NCI-H2107 treated with DMSO at 0.1 percent for 48 hours (cell line): ENCODE measurements around the gene NUP210.

Source experiments
- DNase-seq: peaks from one replicate; lab custom pipeline; 2025; ENCODE audit not compliant: unreplicated experiment; lab: John Stamatoyannopoulos, UW

NUP210 gene

DNA sequence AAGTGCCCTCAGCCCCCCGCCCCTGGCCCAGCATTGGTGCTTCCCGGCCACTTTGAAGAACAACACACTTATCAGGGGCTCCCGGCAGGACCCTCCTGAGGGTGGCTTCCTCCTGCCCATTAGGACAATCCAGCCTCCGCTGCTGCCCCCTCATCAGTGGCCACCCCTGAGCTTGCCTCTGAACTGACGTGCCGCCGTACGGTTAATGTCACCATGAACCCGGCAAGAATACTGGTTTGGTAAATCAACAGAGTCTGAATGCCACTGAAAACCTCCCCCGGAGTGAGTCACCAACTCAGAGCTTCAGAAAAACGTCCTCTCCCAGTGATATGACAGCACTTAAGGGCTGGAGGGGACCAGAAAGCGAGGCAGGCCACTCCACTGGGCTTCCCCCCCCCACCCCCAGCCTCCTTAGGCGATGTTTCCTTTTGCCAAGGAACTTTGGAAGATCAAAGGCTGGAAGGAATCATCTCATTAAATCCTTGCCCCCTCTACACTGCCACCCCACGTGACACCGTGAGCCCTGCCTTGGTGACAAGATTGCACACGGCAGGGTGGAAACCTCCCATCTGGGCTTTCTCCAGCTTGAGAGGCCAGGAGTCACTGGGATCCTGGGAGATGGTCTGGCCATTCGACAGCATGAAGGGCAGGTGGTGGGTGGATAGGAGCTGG is 142.1 kb downstream of the NUP210 start:
- no peak for DNase-seq

DNA sequence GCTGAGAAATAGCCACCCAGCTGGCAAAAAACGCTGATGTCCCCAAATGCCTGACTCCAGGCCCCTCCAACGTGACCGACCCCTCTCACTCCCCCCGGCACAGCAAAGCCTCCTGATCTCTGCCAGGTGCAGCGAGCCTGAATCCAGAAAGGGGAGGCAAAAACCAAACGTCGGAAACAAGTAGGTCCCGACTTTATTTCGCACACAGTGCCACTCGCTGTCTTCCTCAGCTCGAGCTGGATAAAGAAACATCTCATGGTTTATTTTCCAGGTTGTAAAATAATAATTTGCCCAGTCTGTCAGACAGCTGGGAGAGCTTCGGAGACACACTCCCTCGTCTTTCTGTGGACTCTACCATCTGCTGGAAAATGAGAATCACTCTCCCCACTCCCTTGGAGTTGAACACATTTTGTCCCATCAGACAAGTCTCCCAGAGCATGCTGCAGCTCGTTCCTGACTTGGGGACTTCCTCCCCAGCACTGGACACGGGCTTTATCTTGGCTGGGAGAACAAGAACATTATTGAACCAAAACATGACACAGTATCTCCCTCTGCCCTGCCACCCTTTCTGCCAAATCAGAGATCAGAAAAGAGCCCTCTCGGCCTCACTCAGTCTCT is 142.8 kb downstream of the NUP210 start:
- no peak for DNase-seq

DNA sequence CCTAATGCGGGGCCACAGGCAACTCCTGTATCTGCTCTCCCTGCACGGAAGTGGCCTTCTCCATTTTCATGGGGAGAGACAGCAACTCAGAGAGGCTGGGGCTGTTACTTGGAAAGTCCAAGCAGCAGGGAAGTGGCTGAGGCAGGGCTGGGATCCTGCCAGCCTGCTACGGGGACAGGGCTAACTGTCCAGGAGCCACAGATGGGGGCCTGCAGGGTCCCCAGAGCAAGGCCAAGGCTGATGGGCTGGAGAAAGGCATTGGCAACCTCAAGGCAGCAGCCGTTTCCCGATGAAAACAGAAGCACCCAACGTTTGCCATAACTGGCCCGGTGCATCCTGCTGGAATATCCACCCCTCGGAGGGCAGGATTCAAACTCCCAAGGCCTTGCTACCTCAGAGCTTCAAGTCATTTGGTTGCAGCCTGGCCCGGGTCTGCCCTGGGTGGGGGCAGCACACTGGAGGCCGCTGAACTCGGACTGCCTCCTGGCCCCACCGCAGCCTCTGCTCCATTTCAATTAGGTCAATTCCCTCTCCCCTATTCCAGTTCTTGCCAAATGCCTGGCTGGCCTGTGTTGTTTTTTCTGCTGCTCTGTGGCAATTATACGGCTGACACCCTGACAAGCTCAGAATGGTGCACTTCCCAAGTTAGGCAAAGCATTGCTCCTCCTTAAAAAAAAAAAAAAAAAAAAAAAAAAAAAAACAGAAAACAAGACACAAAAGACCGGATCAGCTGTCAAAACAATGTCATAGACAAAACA is 143.5 kb downstream of the NUP210 start:
- no peak for DNase-seq

GRCh38 chr3:13275376-13276005 is 144.6 kb downstream of the NUP210 start:
- no peak for DNase-seq

- no peak for DNase-seq
Measured at GRCh38 chr3:13274551-13275332, 145.4 kb downstream of the NUP210 start.

DNA sequence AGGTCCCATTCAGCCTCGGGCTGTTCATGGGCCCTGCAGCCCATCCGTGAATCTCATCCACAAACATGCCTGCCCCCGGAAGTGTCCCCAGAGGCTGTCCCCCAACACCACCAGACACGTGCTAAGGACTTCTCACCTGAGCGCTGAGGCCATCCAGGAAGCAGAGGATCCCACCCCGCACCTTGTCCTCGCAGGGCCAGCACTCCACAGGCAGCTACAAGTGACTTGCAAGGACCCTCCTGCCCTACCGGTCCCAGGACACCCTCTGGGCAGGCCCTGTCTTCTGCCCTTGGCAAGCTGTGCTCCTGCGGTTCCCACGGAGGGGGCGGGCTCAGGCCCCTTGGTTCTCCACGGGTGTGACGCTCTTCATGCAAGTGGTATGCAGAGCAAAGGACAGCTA is 146.0 kb downstream of the NUP210 start:
- DNase-seq, result no peak

- no peak for DNase-seq
Measured at GRCh38 chr3:13273604-13274105, 146.5 kb downstream of the NUP210 start.

- DNase-seq, result no peak
Measured at GRCh38 chr3:13272831-13273603, 147.1 kb downstream of the NUP210 start.

DNA sequence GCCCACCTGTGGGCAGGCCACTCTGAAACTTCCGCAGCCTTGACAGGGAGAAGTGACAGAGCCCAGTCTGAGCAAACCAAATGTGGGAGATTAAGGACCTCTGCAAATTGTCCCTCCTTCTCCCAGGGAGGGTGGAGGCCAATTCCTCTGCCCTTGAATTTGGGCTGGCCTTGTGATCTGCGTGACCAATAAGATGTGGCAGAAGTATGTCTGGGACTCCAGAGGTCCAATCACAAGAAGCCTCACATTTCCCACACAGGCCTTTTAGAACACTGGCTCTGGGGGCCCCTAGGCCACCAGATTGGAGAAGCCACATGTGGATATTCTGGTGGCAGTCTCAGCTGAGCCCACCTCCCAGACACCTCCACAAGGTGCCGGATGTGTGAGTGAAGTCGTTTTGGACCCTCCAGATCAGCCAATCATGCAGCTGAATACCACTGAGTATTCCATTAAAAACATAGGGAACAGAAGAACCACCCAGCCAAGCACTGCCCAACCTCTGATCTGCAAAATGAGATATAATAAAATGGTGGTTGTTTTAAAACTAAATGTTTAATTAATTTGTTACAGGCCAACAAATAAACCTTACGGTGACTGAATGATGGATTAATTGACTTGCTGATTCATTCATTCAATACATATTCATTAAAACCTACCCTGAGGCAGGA is 150.3 kb downstream of the NUP210 start:
- no peak for DNase-seq

- no peak for DNase-seq
Measured at GRCh38 chr3:13268961-13269441, 151.1 kb downstream of the NUP210 start.

- no peak for DNase-seq
Measured at GRCh38 chr3:13268120-13268519, 152.0 kb downstream of the NUP210 start.

- no peak for DNase-seq
Measured at GRCh38 chr3:13266651-13267362, 153.3 kb downstream of the NUP210 start.
